Ascending aorta (tissue), 2 donors: Measurements from ENCODE around the gene IL1RL1. TPM values are rescaled to one million over a fixed set of nuclear protein-coding genes. Genes with fewer than 3 reads are reported as not detected.

Experiments
- DNase-seq, 2 donors: peaks; one replicate each; pipeline ENCODE4 v3.0.0-alpha.2; 2019; ENCODE audit warnings: low spot score in 2 of 2
- H3K27ac ChIP-seq, 2 donors: fragments of 200-600 bp; sonication (generic); one replicate each; pipeline ENCODE4 v1.5.1; 2016 to 2017; ENCODE audit warnings: mild to moderate bottlenecking in 1 of 2
- H3K27me3 ChIP-seq: fragments of 200-600 bp; sonication (generic); one replicate; pipeline ENCODE4 v1.5.1; 2017
- H3K36me3 ChIP-seq, 2 donors: fragments of 200-600 bp; sonication (generic); one replicate each; pipeline ENCODE4 v1.5.1; 2016
- H3K4me1 ChIP-seq, 2 donors: fragments of 200-600 bp; sonication (generic); one replicate each; pipeline ENCODE4 v1.5.1; 2016 to 2017; ENCODE audit warnings: mild to moderate bottlenecking in 1 of 2
- H3K4me3 ChIP-seq, 2 donors: fragments of 200-600 bp; sonication (generic); one replicate each; pipeline ENCODE4 v1.5.1; 2016 to 2017; ENCODE audit warnings: mild to moderate bottlenecking in 1 of 2
- H3K9me3 ChIP-seq, 2 donors: fragments of 200-600 bp; sonication (generic); one replicate each; pipeline ENCODE4 v1.5.1; 2016
- intact Hi-C: fragments of 100-400 bp; cut with DNase I; formaldehyde crosslinking; loops from one replicate; pipeline ENCODE4 v1.15.1; 2023
- total RNA-seq: library from RNA; depleted of rRNA; stranded (reverse); fragments of >200 nt; gene quantifications from one replicate; pipeline ENCODE4 v1.1.0, GENCODE V29; 2016
- TF ChIP-seq, protein P1 (sequence below), 3 experiments: fragments of 200-600 bp in 2 of 3; fragments of 450-650 bp in 1 of 3; sonication (generic) in 2 of 3; IDR thresholded peaks; one replicate each; pipeline ENCODE4 v1.5.1; 2016 to 2019; ENCODE audit warnings: antibody characterized with exemption in 3 of 3, mild to moderate bottlenecking in 1 of 3, moderate library complexity in 1 of 3

The IL1RL1 gene
- total RNA-seq, 1 donor from 2014 or later = 3.4 TPM

DNA sequence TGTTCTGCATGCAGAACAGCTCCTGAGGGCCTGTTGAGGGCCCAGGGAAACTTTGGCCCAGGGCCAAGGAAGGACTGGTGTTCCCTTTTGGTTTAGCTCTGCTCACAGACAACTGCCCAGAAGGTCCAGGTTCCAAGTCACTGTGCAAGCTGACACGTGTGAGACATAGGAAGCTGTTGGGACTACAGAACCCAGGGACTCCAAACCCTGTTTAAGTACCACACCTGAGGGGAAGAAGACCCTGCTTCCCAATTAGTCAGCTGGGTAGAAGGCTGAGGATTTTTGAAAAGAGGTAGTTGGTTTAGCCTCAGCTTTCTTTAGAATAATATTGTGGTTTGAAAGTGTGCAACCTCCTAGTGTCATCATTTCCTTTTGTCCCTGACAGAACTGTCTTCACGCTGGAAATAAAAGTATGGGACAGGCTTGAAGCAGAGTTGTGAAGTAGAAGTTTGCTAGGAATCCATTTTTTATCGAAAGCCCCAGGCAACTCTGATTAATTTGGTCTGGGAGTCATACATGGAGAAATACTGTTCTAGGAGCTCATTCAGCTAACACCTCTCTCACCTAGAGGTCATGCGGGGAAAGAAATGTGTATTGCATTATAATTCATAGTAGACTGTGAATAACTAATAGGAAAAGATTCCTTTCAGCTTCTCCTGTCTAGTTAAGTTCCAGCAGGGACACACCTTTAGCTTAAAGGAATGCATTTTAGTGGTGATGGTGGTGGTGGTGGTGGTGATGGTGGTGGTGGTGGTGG lies 19.9 kb upstream of the IL1RL1 start:
- Histone ChIP-seq H3K4me1 (no peaks in the 10 kb centered on the region), H3K36me3 (no peaks in the 10 kb centered on the region), H3K4me3 (no peak overlapping the region), H3K27me3 (peaks cover 4% of the 10 kb centered on the region), H3K9me3 (no peaks in the 10 kb centered on the region), H3K27ac (no peak overlapping the region)
- intact Hi-C loops = no loop called here
- DNase-seq = no peak
- TF ChIP-seq, protein P1, sequence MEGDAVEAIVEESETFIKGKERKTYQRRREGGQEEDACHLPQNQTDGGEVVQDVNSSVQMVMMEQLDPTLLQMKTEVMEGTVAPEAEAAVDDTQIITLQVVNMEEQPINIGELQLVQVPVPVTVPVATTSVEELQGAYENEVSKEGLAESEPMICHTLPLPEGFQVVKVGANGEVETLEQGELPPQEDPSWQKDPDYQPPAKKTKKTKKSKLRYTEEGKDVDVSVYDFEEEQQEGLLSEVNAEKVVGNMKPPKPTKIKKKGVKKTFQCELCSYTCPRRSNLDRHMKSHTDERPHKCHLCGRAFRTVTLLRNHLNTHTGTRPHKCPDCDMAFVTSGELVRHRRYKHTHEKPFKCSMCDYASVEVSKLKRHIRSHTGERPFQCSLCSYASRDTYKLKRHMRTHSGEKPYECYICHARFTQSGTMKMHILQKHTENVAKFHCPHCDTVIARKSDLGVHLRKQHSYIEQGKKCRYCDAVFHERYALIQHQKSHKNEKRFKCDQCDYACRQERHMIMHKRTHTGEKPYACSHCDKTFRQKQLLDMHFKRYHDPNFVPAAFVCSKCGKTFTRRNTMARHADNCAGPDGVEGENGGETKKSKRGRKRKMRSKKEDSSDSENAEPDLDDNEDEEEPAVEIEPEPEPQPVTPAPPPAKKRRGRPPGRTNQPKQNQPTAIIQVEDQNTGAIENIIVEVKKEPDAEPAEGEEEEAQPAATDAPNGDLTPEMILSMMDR (IDR thresholded peaks at IDR 0.05) = no peak

DNA sequence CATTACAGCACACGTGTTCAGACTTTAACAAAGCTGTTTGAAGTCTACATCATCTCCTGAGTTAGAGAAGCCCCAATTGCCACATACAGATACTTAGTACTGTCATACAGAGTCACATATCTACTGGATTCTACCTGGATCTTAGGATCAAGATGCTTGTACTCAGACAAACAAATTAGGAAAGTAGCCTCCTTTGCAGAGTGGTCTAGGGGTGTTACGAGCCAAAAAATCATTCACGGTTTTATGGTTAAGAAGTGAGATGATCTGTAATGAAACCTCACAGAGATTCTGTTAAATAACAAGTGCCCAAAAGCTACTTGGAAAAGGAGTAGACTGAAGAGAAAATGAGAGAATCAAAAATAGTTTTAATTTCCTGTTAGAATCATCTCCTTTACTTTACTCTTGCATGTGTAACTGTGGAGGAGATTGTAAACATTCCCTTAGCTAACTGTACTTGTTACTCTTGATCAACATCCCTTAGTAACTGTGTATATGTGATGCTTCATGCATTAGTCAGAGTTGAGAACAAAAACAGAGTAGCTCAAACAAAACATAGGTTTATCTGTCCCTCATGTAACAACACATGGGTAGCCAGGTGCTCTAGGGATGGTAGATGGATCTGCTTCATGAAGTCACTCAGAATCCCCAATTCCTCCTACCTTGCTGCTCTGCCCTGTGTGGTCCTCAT lies 16.4 kb upstream of the IL1RL1 start:
- no peak for DNase-seq
- no peak overlapping the region for H3K4me3 ChIP-seq
- H3K27me3 ChIP-seq = peaks cover 7% of the 10 kb centered on the region
- H3K36me3 ChIP-seq = no peaks in the 10 kb centered on the region
- no peak overlapping the region for H3K27ac ChIP-seq
- TF ChIP-seq, protein P1 (IDR thresholded peaks at IDR 0.05) = no peak
- H3K9me3 ChIP-seq = no peaks in the 10 kb centered on the region
- intact Hi-C loops = no loop called here
- no peaks in the 10 kb centered on the region for H3K4me1 ChIP-seq

DNA sequence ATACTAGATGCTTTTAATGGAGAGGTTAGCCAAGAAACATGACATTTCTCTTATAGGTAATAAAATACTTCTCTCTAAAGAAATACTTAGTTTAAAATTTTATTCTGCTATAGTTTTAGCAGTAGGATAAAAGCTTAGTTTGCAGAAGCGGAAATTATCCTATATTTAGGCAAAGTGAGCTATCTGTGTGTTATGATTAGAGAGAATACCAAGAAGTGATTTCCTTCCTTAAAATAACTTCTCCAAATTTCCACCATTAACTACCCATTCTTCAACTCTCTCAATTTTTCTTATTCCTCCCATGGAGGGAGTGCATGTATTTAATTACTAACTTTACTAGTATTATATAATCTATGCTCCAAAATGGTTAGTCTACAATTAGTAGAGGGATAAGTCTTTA lies 15.8 kb upstream of the IL1RL1 start:
- intact Hi-C loops = no loop called here
- Histone ChIP-seq H3K27ac (no peak overlapping the region), H3K4me1 (no peaks in the 10 kb centered on the region), H3K9me3 (no peaks in the 10 kb centered on the region), H3K27me3 (peaks cover 7% of the 10 kb centered on the region), H3K36me3 (no peaks in the 10 kb centered on the region), H3K4me3 (no peak overlapping the region)
- TF ChIP-seq, protein P1 (IDR thresholded peaks at IDR 0.05) = no peak
- no peak for DNase-seq

DNA sequence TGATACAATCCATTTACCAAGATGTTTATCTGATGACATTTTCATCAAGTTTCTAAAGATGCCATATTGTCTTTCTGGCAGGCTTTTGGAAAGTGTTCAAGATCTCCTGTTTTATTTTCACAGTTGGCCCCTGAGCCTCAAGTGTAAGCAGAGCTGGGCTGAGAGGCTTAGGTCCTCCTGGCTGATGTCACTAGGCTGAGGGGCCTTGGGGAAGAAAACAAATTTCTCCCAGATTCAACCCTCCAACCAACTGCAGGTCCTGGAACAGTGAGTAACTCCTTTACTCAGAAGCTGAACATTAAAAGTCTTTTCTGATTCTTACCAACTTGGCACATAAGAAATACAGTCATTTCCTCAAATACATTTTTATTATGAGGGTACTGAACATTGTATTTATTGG lies 14.9 kb upstream of the IL1RL1 start:
- Histone ChIP-seq H3K4me3 (no peak overlapping the region), H3K27ac (no peak overlapping the region), H3K4me1 (no peaks in the 10 kb centered on the region), H3K36me3 (no peaks in the 10 kb centered on the region), H3K9me3 (no peaks in the 10 kb centered on the region), H3K27me3 (peaks cover 7% of the 10 kb centered on the region)
- DNase-seq = no peak
- TF ChIP-seq, protein P1 (IDR thresholded peaks at IDR 0.05) = no peak
- intact Hi-C loops = no loop called here

DNA sequence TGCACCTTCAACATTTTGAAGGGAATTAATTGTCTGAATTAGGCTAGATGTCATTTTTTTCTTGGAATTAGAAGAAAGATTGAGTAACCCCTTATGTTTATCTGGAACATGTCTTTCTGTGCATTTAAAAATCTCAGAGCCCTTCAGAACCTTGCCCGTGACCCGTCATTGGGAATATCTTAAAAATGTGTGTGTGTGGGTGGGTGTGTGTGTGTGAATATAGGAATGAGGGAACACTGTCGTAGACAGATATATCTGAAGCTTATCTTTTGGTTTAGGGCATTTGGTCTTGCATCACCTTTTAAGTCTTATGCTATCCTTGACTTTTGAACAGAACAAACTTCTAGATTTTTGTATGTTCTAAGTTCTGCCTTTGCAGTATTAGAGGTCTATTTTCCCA lies 13.5 kb upstream of the IL1RL1 start:
- H3K4me1 ChIP-seq = no peaks in the 10 kb centered on the region
- peaks cover 7% of the 10 kb centered on the region for H3K27me3 ChIP-seq
- TF ChIP-seq, protein P1 (IDR thresholded peaks at IDR 0.05) = no peak
- no peak overlapping the region for H3K27ac ChIP-seq
- no peaks in the 10 kb centered on the region for H3K9me3 ChIP-seq
- DNase-seq = no peak
- no peaks in the 10 kb centered on the region for H3K36me3 ChIP-seq
- no peak overlapping the region for H3K4me3 ChIP-seq
- intact Hi-C loops = no loop called here
